B cell (primary cell): ENCODE data around the gene PYM1.

Source experiments
- EZH2 ChIP-seq: IDR thresholded peaks from 2 replicates; pipeline ENCODE4 v1.6.1; 2012; ENCODE audit warnings: borderline replicate concordance, low read depth, mild to moderate bottlenecking, moderate library complexity, low read length; ENCODE audit not compliant: insufficient read depth, poor library complexity, severe bottlenecking
- TF ChIP-seq, protein P1 (sequence below): fragments of 200-600 bp; IDR thresholded peaks from one replicate; pipeline ENCODE4 v1.8.0; 2022; ENCODE audit warnings: antibody characterized with exemption, mild to moderate bottlenecking

DNA sequence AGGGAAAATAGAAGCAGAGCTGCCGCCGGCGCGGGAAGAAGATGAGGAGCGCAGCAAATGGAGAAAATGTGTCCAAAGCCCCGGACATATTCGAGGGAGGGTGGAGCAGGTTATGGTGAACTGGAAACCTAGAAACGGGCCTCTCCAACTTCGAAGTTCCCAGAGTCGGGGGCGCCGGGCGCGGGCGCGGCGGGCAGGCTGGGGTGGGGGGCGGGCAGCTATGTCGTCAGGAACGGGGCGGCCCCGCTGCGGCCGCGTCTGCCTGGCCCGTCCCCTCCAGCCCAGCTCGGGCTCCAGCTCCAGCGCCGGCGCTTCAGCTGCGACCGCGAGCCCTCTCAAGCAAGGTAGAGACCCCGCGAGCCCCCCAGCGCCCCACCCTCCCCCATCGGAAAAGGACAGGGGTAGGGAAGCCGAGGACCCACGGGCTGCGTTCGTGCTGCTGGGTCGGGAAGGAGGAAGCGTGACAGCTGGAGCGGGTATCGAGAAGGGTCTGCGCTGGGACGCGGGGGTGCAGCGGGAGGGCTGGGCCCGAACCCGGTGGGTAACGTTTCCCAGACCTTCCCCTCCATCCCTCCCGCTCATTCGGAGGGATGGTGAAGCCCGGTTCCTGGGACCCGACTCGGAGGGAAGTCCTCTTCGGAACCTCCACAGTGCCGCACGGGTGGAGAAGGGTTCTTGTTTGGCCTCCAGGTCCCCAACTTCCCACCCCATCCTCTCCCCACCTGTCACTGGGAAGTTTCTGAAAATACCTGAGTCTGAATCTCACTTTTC is 4.3 kb upstream of the PYM1 start:
- TF ChIP-seq, protein P1, sequence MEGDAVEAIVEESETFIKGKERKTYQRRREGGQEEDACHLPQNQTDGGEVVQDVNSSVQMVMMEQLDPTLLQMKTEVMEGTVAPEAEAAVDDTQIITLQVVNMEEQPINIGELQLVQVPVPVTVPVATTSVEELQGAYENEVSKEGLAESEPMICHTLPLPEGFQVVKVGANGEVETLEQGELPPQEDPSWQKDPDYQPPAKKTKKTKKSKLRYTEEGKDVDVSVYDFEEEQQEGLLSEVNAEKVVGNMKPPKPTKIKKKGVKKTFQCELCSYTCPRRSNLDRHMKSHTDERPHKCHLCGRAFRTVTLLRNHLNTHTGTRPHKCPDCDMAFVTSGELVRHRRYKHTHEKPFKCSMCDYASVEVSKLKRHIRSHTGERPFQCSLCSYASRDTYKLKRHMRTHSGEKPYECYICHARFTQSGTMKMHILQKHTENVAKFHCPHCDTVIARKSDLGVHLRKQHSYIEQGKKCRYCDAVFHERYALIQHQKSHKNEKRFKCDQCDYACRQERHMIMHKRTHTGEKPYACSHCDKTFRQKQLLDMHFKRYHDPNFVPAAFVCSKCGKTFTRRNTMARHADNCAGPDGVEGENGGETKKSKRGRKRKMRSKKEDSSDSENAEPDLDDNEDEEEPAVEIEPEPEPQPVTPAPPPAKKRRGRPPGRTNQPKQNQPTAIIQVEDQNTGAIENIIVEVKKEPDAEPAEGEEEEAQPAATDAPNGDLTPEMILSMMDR: no peak
- TF ChIP-seq EZH2: no peak
